HEK293 (cell line): ENCODE measurements around the gene RIT1.

Experiments used
- FEZF1 ChIP-seq: fragments of 450-650 bp; formaldehyde crosslinking; IDR thresholded peaks from 2 replicates; pipeline ENCODE4 v1.5.1; 2016; ENCODE audit warnings: missing biosample characterization, missing genetic modification characterization
- HOXA7 ChIP-seq: sonication (generic); formaldehyde crosslinking; IDR thresholded peaks from 2 replicates; pipeline ENCODE4 v1.8.1; 2022; ENCODE audit warnings: missing genetic modification reagents, borderline replicate concordance
- MYNN ChIP-seq: fragments of 450-650 bp; formaldehyde crosslinking; IDR thresholded peaks from 2 replicates; pipeline ENCODE4 v1.5.1; 2016; ENCODE audit warnings: missing biosample characterization, missing genetic modification characterization, borderline replicate concordance
- REPIN1 ChIP-seq: fragments of 450-650 bp; formaldehyde crosslinking; IDR thresholded peaks from 2 replicates; pipeline ENCODE4 v1.5.1; 2017; ENCODE audit warnings: missing biosample characterization, missing genetic modification characterization, low read depth
- SETDB1 ChIP-seq: IDR thresholded peaks from one replicate; pipeline ENCODE4 v1.6.1; 2017; ENCODE audit warnings: mild to moderate bottlenecking, low read length, moderate library complexity, mixed read lengths; ENCODE audit not compliant: insufficient read length
- YY1 ChIP-seq: fragments of 450-650 bp; formaldehyde crosslinking; IDR thresholded peaks from 2 replicates; pipeline ENCODE4 v1.5.1; 2018; ENCODE audit warnings: missing biosample characterization, missing genetic modification characterization
- ZNF292 ChIP-seq: fragments of 450-650 bp; formaldehyde crosslinking; IDR thresholded peaks from 2 replicates; pipeline ENCODE4 v1.5.1; 2016; ENCODE audit warnings: low read depth, missing biosample characterization, missing genetic modification characterization, borderline replicate concordance
- ZNF311 ChIP-seq: fragments of 450-650 bp; formaldehyde crosslinking; IDR thresholded peaks from 2 replicates; pipeline ENCODE4 v1.5.1; 2017; ENCODE audit warnings: missing biosample characterization, missing genetic modification characterization, borderline replicate concordance
- ZNF792 ChIP-seq: fragments of 450-650 bp; formaldehyde crosslinking; IDR thresholded peaks from 2 replicates; pipeline ENCODE4 v1.5.1; 2016; ENCODE audit warnings: missing biosample characterization, missing genetic modification characterization
- TF ChIP-seq, protein P1 (sequence below): fragments of 450-650 bp; formaldehyde crosslinking; IDR thresholded peaks from 2 replicates; pipeline ENCODE4 v1.5.1; 2016; ENCODE audit warnings: missing biosample characterization, missing genetic modification characterization
- TF ChIP-seq, protein P2 (sequence below): fragments of 450-650 bp; formaldehyde crosslinking; IDR thresholded peaks from 2 replicates; pipeline ENCODE4 v1.5.1; 2016; ENCODE audit warnings: missing biosample characterization, missing genetic modification characterization

GRCh38 chr1:155946633-155947219 lies 35.6 kb upstream of the RIT1 start:
- TF ChIP-seq, protein P1, sequence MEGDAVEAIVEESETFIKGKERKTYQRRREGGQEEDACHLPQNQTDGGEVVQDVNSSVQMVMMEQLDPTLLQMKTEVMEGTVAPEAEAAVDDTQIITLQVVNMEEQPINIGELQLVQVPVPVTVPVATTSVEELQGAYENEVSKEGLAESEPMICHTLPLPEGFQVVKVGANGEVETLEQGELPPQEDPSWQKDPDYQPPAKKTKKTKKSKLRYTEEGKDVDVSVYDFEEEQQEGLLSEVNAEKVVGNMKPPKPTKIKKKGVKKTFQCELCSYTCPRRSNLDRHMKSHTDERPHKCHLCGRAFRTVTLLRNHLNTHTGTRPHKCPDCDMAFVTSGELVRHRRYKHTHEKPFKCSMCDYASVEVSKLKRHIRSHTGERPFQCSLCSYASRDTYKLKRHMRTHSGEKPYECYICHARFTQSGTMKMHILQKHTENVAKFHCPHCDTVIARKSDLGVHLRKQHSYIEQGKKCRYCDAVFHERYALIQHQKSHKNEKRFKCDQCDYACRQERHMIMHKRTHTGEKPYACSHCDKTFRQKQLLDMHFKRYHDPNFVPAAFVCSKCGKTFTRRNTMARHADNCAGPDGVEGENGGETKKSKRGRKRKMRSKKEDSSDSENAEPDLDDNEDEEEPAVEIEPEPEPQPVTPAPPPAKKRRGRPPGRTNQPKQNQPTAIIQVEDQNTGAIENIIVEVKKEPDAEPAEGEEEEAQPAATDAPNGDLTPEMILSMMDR (tag by site-specific recombination) = no peak
- TF ChIP-seq YY1 (tag by site-specific recombination) = no peak
- no peak for TF ChIP-seq HOXA7 (CRISPR knock-in tag)
- TF ChIP-seq REPIN1 = no peak
- no peak for TF ChIP-seq ZNF311 (tag by site-specific recombination)
- TF ChIP-seq FEZF1 (tag by site-specific recombination) = no peak
- TF ChIP-seq SETDB1 = no peak
- no peak for TF ChIP-seq ZNF792 (tag by site-specific recombination)
- no peak for TF ChIP-seq MYNN (tag by site-specific recombination)
- no peak for TF ChIP-seq ZNF292
- TF ChIP-seq, protein P2, sequence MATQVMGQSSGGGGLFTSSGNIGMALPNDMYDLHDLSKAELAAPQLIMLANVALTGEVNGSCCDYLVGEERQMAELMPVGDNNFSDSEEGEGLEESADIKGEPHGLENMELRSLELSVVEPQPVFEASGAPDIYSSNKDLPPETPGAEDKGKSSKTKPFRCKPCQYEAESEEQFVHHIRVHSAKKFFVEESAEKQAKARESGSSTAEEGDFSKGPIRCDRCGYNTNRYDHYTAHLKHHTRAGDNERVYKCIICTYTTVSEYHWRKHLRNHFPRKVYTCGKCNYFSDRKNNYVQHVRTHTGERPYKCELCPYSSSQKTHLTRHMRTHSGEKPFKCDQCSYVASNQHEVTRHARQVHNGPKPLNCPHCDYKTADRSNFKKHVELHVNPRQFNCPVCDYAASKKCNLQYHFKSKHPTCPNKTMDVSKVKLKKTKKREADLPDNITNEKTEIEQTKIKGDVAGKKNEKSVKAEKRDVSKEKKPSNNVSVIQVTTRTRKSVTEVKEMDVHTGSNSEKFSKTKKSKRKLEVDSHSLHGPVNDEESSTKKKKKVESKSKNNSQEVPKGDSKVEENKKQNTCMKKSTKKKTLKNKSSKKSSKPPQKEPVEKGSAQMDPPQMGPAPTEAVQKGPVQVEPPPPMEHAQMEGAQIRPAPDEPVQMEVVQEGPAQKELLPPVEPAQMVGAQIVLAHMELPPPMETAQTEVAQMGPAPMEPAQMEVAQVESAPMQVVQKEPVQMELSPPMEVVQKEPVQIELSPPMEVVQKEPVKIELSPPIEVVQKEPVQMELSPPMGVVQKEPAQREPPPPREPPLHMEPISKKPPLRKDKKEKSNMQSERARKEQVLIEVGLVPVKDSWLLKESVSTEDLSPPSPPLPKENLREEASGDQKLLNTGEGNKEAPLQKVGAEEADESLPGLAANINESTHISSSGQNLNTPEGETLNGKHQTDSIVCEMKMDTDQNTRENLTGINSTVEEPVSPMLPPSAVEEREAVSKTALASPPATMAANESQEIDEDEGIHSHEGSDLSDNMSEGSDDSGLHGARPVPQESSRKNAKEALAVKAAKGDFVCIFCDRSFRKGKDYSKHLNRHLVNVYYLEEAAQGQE (tag by site-specific recombination) = no peak
